ENCODE measurements around the gene WNK4.

Gene WNK4

DNA sequence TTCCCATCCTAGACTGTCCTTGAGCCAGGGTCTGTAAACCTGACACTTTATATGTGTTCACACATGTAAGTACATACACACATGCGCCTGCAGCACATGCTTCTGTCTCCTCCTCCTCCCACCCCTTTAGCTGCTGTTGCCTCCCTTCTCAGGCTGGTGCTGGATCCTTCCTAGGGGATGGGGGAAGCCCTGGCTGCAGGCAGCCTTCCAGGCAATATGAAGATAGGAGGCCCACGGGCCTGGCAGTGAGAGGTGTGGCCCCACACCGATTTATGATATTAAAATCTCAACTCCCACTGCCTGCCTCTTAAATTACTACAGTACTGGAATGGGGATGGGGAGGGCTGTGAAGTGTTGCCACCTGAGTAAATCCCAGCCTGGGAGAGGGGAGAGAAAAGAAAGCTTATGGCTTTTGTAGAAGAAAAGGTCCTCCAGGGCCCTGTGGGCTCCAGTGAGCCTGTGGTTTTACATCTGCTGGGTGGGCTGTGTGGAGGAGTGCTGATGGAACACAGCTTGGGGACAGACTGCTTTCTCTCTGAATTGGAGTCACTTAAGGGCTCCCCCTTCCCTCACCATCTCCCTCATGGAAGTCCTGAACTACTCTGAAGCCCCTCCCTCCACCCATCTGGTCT is 990 bp upstream of the WNK4 start:
- no peak overlapping the region for H3K4me3 ChIP-seq (ENCODE audit: severe bottlenecking)
- TF ChIP-seq CTCF (IDR thresholded peaks at IDR 0.05; ENCODE audit: poor library complexity, severe bottlenecking): no peak
- H3K36me3 ChIP-seq (ENCODE audit: low read depth): peaks cover 48% of the 10 kb centered on the region
- H3K9me3 ChIP-seq (ENCODE audit: severe bottlenecking): no peaks in the 10 kb centered on the region
- ATAC-seq (ENCODE audit: low read depth) (no peak), DNase-seq (ENCODE audit: low spot score) (no peak)
- peak overlapping the region; percentile 8 for H3K27ac ChIP-seq (ENCODE audit: poor library complexity, severe bottlenecking)
- peaks cover 17% of the 10 kb centered on the region for H3K4me1 ChIP-seq (ENCODE audit: insufficient read depth, poor library complexity, severe bottlenecking)
- H3K27me3 ChIP-seq (ENCODE audit: insufficient read depth, poor library complexity, severe bottlenecking): no peaks in the 10 kb centered on the region

DNA sequence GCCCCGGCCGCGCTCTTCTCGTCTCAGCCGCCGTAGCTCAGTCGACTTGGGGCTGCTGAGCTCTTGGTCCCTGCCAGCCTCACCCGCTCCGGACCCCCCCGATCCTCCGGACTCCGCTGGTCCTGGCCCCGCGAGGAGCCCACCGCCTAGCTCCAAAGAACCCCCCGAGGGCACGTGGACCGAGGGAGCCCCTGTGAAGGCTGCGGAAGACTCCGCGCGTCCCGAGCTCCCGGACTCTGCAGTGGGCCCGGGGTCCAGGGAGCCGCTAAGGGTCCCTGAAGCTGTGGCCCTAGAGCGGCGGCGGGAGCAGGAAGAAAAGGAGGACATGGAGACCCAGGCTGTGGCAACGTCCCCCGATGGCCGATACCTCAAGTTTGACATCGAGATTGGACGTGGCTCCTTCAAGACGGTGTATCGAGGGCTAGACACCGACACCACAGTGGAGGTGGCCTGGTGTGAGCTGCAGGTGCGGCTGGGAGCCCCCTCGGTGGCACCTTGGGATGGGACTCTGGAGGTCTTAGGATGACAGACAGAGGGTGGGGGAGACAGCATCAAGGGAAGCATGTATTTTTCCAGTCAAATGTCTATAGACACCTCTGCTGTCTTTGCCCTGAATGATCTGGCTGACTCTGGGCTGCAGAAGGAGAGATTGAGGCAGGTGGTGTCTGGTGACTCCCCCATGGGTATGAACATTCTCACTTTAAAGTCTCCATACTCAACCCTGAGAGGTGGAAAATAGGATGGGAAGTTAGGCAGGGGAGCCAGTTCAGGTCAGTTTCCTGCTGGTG is 635 bp downstream of the WNK4 start:
- no peaks in the 10 kb centered on the region for H3K9me3 ChIP-seq (ENCODE audit: severe bottlenecking)
- H3K27ac ChIP-seq (ENCODE audit: poor library complexity, severe bottlenecking): peak overlapping the region; percentile 84
- H3K36me3 ChIP-seq (ENCODE audit: low read depth): peaks cover 32% of the 10 kb centered on the region
- no peak overlapping the region for H3K4me3 ChIP-seq (ENCODE audit: severe bottlenecking)
- ATAC-seq (ENCODE audit: low read depth) (no peak), DNase-seq (ENCODE audit: low spot score) (no peak)
- peaks cover 14% of the 10 kb centered on the region for H3K4me1 ChIP-seq (ENCODE audit: insufficient read depth, poor library complexity, severe bottlenecking)
- no peak for TF ChIP-seq CTCF (IDR thresholded peaks at IDR 0.05; ENCODE audit: poor library complexity, severe bottlenecking)
- H3K27me3 ChIP-seq (ENCODE audit: insufficient read depth, poor library complexity, severe bottlenecking): no peaks in the 10 kb centered on the region

- H3K4me1 ChIP-seq (ENCODE audit: insufficient read depth, poor library complexity, severe bottlenecking): peaks cover 14% of the 10 kb centered on the region
- H3K27me3 ChIP-seq (ENCODE audit: insufficient read depth, poor library complexity, severe bottlenecking): no peaks in the 10 kb centered on the region
- H3K27ac ChIP-seq (ENCODE audit: poor library complexity, severe bottlenecking): peak overlapping the region; percentile 84
- ATAC-seq (ENCODE audit: low read depth): no peak
- TF ChIP-seq CTCF (IDR thresholded peaks at IDR 0.05; ENCODE audit: poor library complexity, severe bottlenecking): no peak
- no peak for DNase-seq (ENCODE audit: low spot score)
- H3K36me3 ChIP-seq (ENCODE audit: low read depth): peaks cover 25% of the 10 kb centered on the region
- H3K9me3 ChIP-seq (ENCODE audit: severe bottlenecking): no peaks in the 10 kb centered on the region
- no peak overlapping the region for H3K4me3 ChIP-seq (ENCODE audit: severe bottlenecking)
These were observed 1.3 kb downstream of the WNK4 start for GRCh38 chr17:42781639-42782165.

GRCh38 chr17:42782166-42783061 is 2.0 kb downstream of the WNK4 start:
- Histone ChIP-seq H3K4me1 (ENCODE audit: insufficient read depth, poor library complexity, severe bottlenecking) (peaks cover 14% of the 10 kb centered on the region), H3K27me3 (ENCODE audit: insufficient read depth, poor library complexity, severe bottlenecking) (no peaks in the 10 kb centered on the region), H3K4me3 (ENCODE audit: severe bottlenecking) (no peak overlapping the region), H3K9me3 (ENCODE audit: severe bottlenecking) (no peaks in the 10 kb centered on the region), H3K36me3 (ENCODE audit: low read depth) (peaks cover 18% of the 10 kb centered on the region), H3K27ac (ENCODE audit: poor library complexity, severe bottlenecking) (peak overlapping the region; percentile 84)
- no peak for TF ChIP-seq CTCF (IDR thresholded peaks at IDR 0.05; ENCODE audit: poor library complexity, severe bottlenecking)
- DNase-seq (ENCODE audit: low spot score) (no peak), ATAC-seq (ENCODE audit: low read depth) (no peak)

Data from RWPE2 (cell line).